SIG-M5 treated with dmso at 0.1 percent for 504 hours (cell line): ENCODE measurements around the gene FOXC1.

Source experiments
- DNase-seq: peaks from one replicate; lab custom pipeline; 2025; ENCODE audit not compliant: unreplicated experiment; lab: John Stamatoyannopoulos, UW

The FOXC1 gene

GRCh38 chr6:1598886-1599285, 10.8 kb upstream of the FOXC1 start:
- no peak for DNase-seq

- DNase-seq, result no peak
These were observed 10.2 kb upstream of the FOXC1 start for GRCh38 chr6:1599469-1599868.

GRCh38 chr6:1600063-1600763, 9.5 kb upstream of the FOXC1 start:
- DNase-seq, result no peak

- no peak for DNase-seq
These were observed 9.0 kb upstream of the FOXC1 start for GRCh38 chr6:1600764-1601157.

GRCh38 chr6:1601158-1602048, 8.3 kb upstream of the FOXC1 start:
- DNase-seq, result no peak

- no peak for DNase-seq
These were observed 7.5 kb upstream of the FOXC1 start for GRCh38 chr6:1602049-1602713.

- DNase-seq, result no peak
These were observed 6.0 kb upstream of the FOXC1 start for GRCh38 chr6:1603708-1604107.

GRCh38 chr6:1604158-1605003, 5.3 kb upstream of the FOXC1 start:
- peak; percentile 13 for DNase-seq

GRCh38 chr6:1605004-1605892, 4.5 kb upstream of the FOXC1 start:
- DNase-seq, result no peak

- no peak for DNase-seq
These were observed 3.6 kb upstream of the FOXC1 start for GRCh38 chr6:1605893-1606779.

GRCh38 chr6:1606780-1607515, 2.8 kb upstream of the FOXC1 start:
- no peak for DNase-seq

- DNase-seq, result no peak
These were observed 2.0 kb upstream of the FOXC1 start for GRCh38 chr6:1607516-1608221.

- no peak for DNase-seq
These were observed 1.3 kb upstream of the FOXC1 start for GRCh38 chr6:1608222-1609040.

GRCh38 chr6:1609041-1609647, 571 bp upstream of the FOXC1 start:
- DNase-seq, result no peak

- DNase-seq, result peak; percentile 14
These were observed 994 bp downstream of the FOXC1 start for GRCh38 chr6:1610497-1611321.

GRCh38 chr6:1611322-1611571, 1.5 kb downstream of the FOXC1 start:
- DNase-seq, result no peak
